ENCODE data around the gene RASGRF1. TPM values are rescaled to one million over a fixed set of nuclear protein-coding genes. Genes with fewer than 3 reads are reported as not detected.

RASGRF1 gene
- total RNA-seq, 6 experiments from 2014 or later = 0.29 TPM; not detected in 5

DNA sequence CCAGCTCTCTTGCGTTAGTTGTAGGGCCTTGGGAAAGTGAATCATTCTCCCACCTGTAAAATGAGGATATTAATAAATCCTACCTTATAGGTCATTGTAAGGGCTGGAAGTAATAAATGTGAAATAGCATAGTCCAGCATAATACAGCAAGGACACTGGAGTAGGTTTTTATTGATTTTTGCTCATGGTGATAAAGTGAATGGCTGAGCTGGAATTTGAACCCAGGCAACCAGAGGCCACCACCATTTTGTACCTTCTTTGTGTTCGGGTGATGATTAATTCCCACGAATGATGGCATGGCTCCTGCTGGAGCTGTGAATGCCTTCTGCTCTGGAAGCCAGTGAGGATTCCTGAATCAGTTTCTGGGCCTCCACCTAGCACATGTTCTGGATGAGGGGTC, 177.6 kb downstream of the RASGRF1 start:
- 67% methylated on average over 2 of the region's 3 CpGs for WGBS (ENCODE audit: insufficient coverage, low coverage, low lambda C conversion rate, missing lambda C conversion rate)
- intact Hi-C loops (cut with DNase I) = no loop called here

DNA sequence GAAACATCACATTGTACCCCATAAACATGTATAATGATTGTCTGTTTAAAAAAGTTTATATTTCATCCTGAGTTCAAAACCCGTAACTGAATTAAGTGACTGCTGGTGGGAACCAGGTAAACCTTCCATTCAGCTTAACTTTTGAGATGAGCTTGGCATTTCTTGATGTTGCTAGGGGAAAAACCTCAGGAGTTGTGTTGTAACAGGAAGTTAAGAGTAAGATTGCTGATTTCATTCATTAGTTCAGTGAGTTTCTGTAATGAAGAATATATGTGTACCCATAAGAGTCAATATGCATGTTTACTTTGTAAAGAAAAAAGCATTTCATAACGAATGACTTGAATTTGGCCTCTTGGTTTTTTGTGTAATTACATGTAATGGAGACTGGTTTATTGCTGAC, 178.3 kb downstream of the RASGRF1 start:
- no peak overlapping the region for H3K27ac ChIP-seq
- intact Hi-C loops (cut with DNase I) = no loop called here

More for the DNA sequence above, 177.6 kb downstream of the RASGRF1 start:
- DNase-seq (no peak), ATAC-seq (no peak)
- H3K27ac ChIP-seq = no peak overlapping the region
- no peaks in the 10 kb centered on the region for H3K9me3 ChIP-seq
- H3K27me3 ChIP-seq = no peaks in the 10 kb centered on the region
- H3K4me3 ChIP-seq = no peak overlapping the region
- no peak for TF ChIP-seq POLR2A (IDR thresholded peaks at IDR 0.05)
- TF ChIP-seq, protein P1, sequence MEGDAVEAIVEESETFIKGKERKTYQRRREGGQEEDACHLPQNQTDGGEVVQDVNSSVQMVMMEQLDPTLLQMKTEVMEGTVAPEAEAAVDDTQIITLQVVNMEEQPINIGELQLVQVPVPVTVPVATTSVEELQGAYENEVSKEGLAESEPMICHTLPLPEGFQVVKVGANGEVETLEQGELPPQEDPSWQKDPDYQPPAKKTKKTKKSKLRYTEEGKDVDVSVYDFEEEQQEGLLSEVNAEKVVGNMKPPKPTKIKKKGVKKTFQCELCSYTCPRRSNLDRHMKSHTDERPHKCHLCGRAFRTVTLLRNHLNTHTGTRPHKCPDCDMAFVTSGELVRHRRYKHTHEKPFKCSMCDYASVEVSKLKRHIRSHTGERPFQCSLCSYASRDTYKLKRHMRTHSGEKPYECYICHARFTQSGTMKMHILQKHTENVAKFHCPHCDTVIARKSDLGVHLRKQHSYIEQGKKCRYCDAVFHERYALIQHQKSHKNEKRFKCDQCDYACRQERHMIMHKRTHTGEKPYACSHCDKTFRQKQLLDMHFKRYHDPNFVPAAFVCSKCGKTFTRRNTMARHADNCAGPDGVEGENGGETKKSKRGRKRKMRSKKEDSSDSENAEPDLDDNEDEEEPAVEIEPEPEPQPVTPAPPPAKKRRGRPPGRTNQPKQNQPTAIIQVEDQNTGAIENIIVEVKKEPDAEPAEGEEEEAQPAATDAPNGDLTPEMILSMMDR (IDR thresholded peaks at IDR 0.05) = no peak
- peaks cover 0 to 44% (median 0%) of the 10 kb centered on the region in 4 donors for H3K4me1 ChIP-seq
- peaks cover 5 to 24% (median 7%) of the 10 kb centered on the region in 4 donors for H3K36me3 ChIP-seq

GRCh38 chr15:78910271-78910670, 180.3 kb downstream of the RASGRF1 start:
- no peak overlapping the region for H3K4me3 ChIP-seq
- H3K4me1 ChIP-seq = peaks cover 0 to 43% (median 7%) of the 10 kb centered on the region in 4 donors
- no peak for DNase-seq
- TF ChIP-seq, protein P1 (IDR thresholded peaks at IDR 0.05) = no peak
- intact Hi-C loops (cut with DNase I) = no loop called here
- ATAC-seq = no peak
- 74% methylated on average over 7 of the region's 7 CpGs for WGBS (ENCODE audit: insufficient coverage, low coverage, low lambda C conversion rate, missing lambda C conversion rate)
- H3K9me3 ChIP-seq = no peaks in the 10 kb centered on the region
- no peak overlapping the region for H3K27ac ChIP-seq
- no peaks in the 10 kb centered on the region for H3K27me3 ChIP-seq
- peaks cover 5 to 38% (median 10%) of the 10 kb centered on the region in 4 donors for H3K36me3 ChIP-seq

More for the DNA sequence above, 178.3 kb downstream of the RASGRF1 start:
- Histone ChIP-seq H3K9me3 (no peaks in the 10 kb centered on the region), H3K36me3 (peaks cover 5 to 26% (median 8%) of the 10 kb centered on the region in 4 donors), H3K4me3 (no peak overlapping the region), H3K4me1 (peaks cover 0 to 39% (median 0%) of the 10 kb centered on the region in 4 donors), H3K27me3 (no peaks in the 10 kb centered on the region)
- DNase-seq (no peak), ATAC-seq (no peak)
- TF ChIP-seq POLR2A (IDR thresholded peaks at IDR 0.05) = no peak
- TF ChIP-seq, protein P1 (IDR thresholded peaks at IDR 0.05) = no peak
- WGBS (ENCODE audit: insufficient coverage, low coverage, low lambda C conversion rate, missing lambda C conversion rate) = 60% methylated on average over 2 of the region's 2 CpGs

Other genes with a start within 250 kb of the RASGRF1 start
- 100 to 1,000 TPM in 4 of 6 experiments, 10 to 100 TPM in 2; 86.9 to 126 (median 115) TPM for gene MORF4L1, start 217.9 kb downstream of the RASGRF1 start, total RNA-seq
- gene CTSH, start 145.7 kb downstream of the RASGRF1 start, total RNA-seq = 100 to 1,000 TPM in 2 of 6 experiments, 10 to 100 TPM in 4; 32.0 to 183 (median 98.1) TPM
- not detected for gene ANKRD34C, start 191.9 kb upstream of the RASGRF1 start, total RNA-seq
- 10 to 100 TPM in 2 of 6 experiments, 1 to 10 TPM in 4; 5.5 to 15.2 (median 8.1) TPM for gene TMED3, start 220.3 kb upstream of the RASGRF1 start, total RNA-seq